ENCODE data around the gene AHDC1.

Gene AHDC1

GRCh38 chr1:27588256-27589232 is 15.4 kb downstream of the AHDC1 start:
- TF ChIP-seq NFIC (IDR thresholded peaks at IDR 0.05) = no peak
- no peak for TF ChIP-seq RAD21 (IDR thresholded peaks at IDR 0.05; ENCODE audit: low read depth)
- no peak for TF ChIP-seq YY1 (IDR thresholded peaks at IDR 0.05; ENCODE audit: low read depth)
- no peak for TF ChIP-seq FOXM1 (IDR thresholded peaks at IDR 0.05; ENCODE audit: borderline replicate concordance, low read depth)
- no peak for TF ChIP-seq CEBPB (IDR thresholded peaks at IDR 0.05)
- no peak for TF ChIP-seq TAF1 (IDR thresholded peaks at IDR 0.05; ENCODE audit: low read depth)
- TF ChIP-seq MAX (IDR thresholded peaks at IDR 0.05) = no peak
- TF ChIP-seq REST (IDR thresholded peaks at IDR 0.05; ENCODE audit: low read depth) = no peak
- TF ChIP-seq TCF12 (IDR thresholded peaks at IDR 0.05; ENCODE audit: low read depth) = no peak
- no peak for TF ChIP-seq TEAD4 (IDR thresholded peaks at IDR 0.05)
- no peak for TF ChIP-seq EGR1 (IDR thresholded peaks at IDR 0.05)
- no peak for TF ChIP-seq CREB1 (IDR thresholded peaks at IDR 0.05; ENCODE audit: low read depth)
- TF ChIP-seq EP300 (IDR thresholded peaks at IDR 0.05; ENCODE audit: borderline replicate concordance) = no peak
- no peak for TF ChIP-seq USF1 (IDR thresholded peaks at IDR 0.05)
- TF ChIP-seq ZBTB7A (IDR thresholded peaks at IDR 0.05; ENCODE audit: low read depth) = no peak

- TF ChIP-seq USF1 (IDR thresholded peaks at IDR 0.05) (no peak), TCF12 (IDR thresholded peaks at IDR 0.05; ENCODE audit: low read depth) (no peak), CEBPB (IDR thresholded peaks at IDR 0.05) (no peak), EGR1 (IDR thresholded peaks at IDR 0.05) (no peak), REST (IDR thresholded peaks at IDR 0.05; ENCODE audit: low read depth) (no peak), EP300 (IDR thresholded peaks at IDR 0.05; ENCODE audit: borderline replicate concordance) (no peak), FOXM1 (IDR thresholded peaks at IDR 0.05; ENCODE audit: borderline replicate concordance, low read depth) (no peak), MAX (IDR thresholded peaks at IDR 0.05) (no peak), CREB1 (IDR thresholded peaks at IDR 0.05; ENCODE audit: low read depth) (no peak), ZBTB7A (IDR thresholded peaks at IDR 0.05; ENCODE audit: low read depth) (no peak)
Measured at GRCh38 chr1:27585684-27586083, 18.3 kb downstream of the AHDC1 start.

- TF ChIP-seq USF1 (IDR thresholded peaks at IDR 0.05) (no peak), TAF1 (IDR thresholded peaks at IDR 0.05; ENCODE audit: low read depth) (no peak), FOXM1 (IDR thresholded peaks at IDR 0.05; ENCODE audit: borderline replicate concordance, low read depth) (no peak), EP300 (IDR thresholded peaks at IDR 0.05; ENCODE audit: borderline replicate concordance) (no peak), RAD21 (IDR thresholded peaks at IDR 0.05; ENCODE audit: low read depth) (no peak), NFIC (IDR thresholded peaks at IDR 0.05) (no peak), EGR1 (IDR thresholded peaks at IDR 0.05) (no peak), CEBPB (IDR thresholded peaks at IDR 0.05) (no peak), ZBTB7A (IDR thresholded peaks at IDR 0.05; ENCODE audit: low read depth) (no peak), REST (IDR thresholded peaks at IDR 0.05; ENCODE audit: low read depth) (no peak), TEAD4 (IDR thresholded peaks at IDR 0.05) (no peak), MAX (IDR thresholded peaks at IDR 0.05) (no peak), CREB1 (IDR thresholded peaks at IDR 0.05; ENCODE audit: low read depth) (no peak), TCF12 (IDR thresholded peaks at IDR 0.05; ENCODE audit: low read depth) (no peak), YY1 (IDR thresholded peaks at IDR 0.05; ENCODE audit: low read depth) (no peak)
Measured at GRCh38 chr1:27584453-27584852, 19.5 kb downstream of the AHDC1 start.

All from Ishikawa (cell line).